ENCODE data around the gene SLC30A3.

GRCh38 chr2:27250652-27251379 lies 12.0 kb downstream of the SLC30A3 start:
- TF ChIP-seq YY1 (IDR thresholded peaks at IDR 0.05; ENCODE audit: low read depth, low read length) (no peak), SMARCA5 (IDR thresholded peaks at IDR 0.05) (no peak), NKRF (conservative IDR thresholded peaks at IDR 0.05) (no peak), REST (IDR thresholded peaks at IDR 0.05; ENCODE audit: low read depth, low read length) (no peak), EZH2 (IDR thresholded peaks at IDR 0.05; ENCODE audit: borderline replicate concordance, control insufficient read depth, low read depth, low read length) (no peak), BCL3 (IDR thresholded peaks at IDR 0.05; ENCODE audit: borderline replicate concordance, insufficient read depth, low read depth, low read length, poor library complexity, severe bottlenecking) (no peak), CREB1 (IDR thresholded peaks at IDR 0.05; ENCODE audit: low read depth) (no peak), SIN3A (IDR thresholded peaks at IDR 0.05; ENCODE audit: low read depth, low read length) (no peak), POLR2AphosphoS5 (IDR thresholded peaks at IDR 0.05; ENCODE audit: low read length) (no peak), POLR2A (IDR thresholded peaks at IDR 0.05; ENCODE audit: low read depth, low read length) (no peak), HDAC2 (IDR thresholded peaks at IDR 0.05) (no peak), CTCF (IDR thresholded peaks at IDR 0.05 in 2 of 3, conservative IDR thresholded peaks at IDR 0.05 in 1 of 3; ENCODE audit: control insufficient read depth in 2 of 3, extremely low read depth in 1 of 3, insufficient read depth in 1 of 3, low read depth in 3 of 3, low read length in 3 of 3) (no peak), SIX5 (IDR thresholded peaks at IDR 0.05; ENCODE audit: low read depth, low read length, severe bottlenecking) (no peak), JUND (IDR thresholded peaks at IDR 0.05; ENCODE audit: low read depth, low read length) (no peak)

Data from GM12878 (cell line).